Activated T-helper 17 cell treated with anti-CD3 and anti-CD28 coated beads, Interleukin-2, amount 50 U/mL, for 72 hours (primary cell): ENCODE measurements around the gene PROSER2. TPM values are rescaled to one million over a fixed set of nuclear protein-coding genes. Genes with fewer than 3 reads are reported as not detected.
"Not testable (repeated sequence)": the region's sequence is repeated elsewhere in the genome, so short reads cannot be mapped to it uniquely, and the experiment has no call there.

Experiments used
- ATAC-seq: fragments of 150-1000 bp; cut with Tn5 transposase; replicated peaks from 2 replicates; pipeline ENCODE4 v1.10.0; 2021; ENCODE audit warnings: mild to moderate bottlenecking, moderate library complexity
- H3K27ac Mint-ChIP-seq: one replicate; pipeline ENCODE4 v1.8.0; 2022; ENCODE audit warnings: mixed read lengths
- H3K27me3 Mint-ChIP-seq: one replicate; pipeline ENCODE4 v1.8.0; 2022; ENCODE audit warnings: mixed read lengths
- H3K36me3 Mint-ChIP-seq: one replicate; pipeline ENCODE4 v1.8.0; 2022; ENCODE audit warnings: low read depth, mild to moderate bottlenecking, mixed read lengths
- H3K4me1 Mint-ChIP-seq: one replicate; pipeline ENCODE4 v1.8.0; 2022; ENCODE audit warnings: mixed read lengths
- H3K4me3 Mint-ChIP-seq: one replicate; pipeline ENCODE4 v1.8.0; 2022; ENCODE audit warnings: mild to moderate bottlenecking, mixed read lengths
- H3K9me3 Mint-ChIP-seq: one replicate; pipeline ENCODE4 v1.8.0; 2022; ENCODE audit warnings: mixed read lengths
- total RNA-seq, 2 donors: library from RNA; stranded (reverse); gene quantifications; one replicate each; pipeline ENCODE4 v1.2.3, GENCODE V29; 2022

Gene PROSER2
- total RNA-seq, 2 donors from 2014 or later, result 0.37 to 1.6 TPM

DNA sequence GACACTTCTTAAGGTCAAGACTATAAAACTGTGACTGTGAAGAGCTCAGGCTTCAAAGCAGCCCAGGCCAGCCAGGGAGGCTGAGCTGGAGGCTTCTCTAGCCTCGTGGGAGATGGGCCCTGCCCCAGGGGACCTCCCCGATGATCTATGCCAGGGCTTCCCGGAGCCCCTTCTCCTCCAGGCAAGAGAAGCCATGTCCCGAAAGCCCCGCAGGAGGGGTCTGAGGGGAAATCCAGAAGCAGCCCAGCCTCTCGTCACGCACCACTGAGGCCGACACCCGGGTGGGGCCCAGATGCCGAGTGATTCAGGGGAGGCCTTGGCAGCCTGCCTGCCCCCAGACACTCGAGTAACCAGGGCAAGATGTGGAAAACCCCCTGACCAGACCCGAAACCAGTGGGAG is 63.7 kb downstream of the PROSER2 start:
- no peaks in the 10 kb centered on the region for H3K36me3 Mint-ChIP-seq
- H3K4me1 Mint-ChIP-seq, result peaks cover 10% of the 10 kb centered on the region
- H3K9me3 Mint-ChIP-seq, result no peaks in the 10 kb centered on the region
- H3K27me3 Mint-ChIP-seq, result no peaks in the 10 kb centered on the region
- no peak overlapping the region for H3K27ac Mint-ChIP-seq
- H3K4me3 Mint-ChIP-seq, result no peak overlapping the region
- ATAC-seq, result no peak

DNA sequence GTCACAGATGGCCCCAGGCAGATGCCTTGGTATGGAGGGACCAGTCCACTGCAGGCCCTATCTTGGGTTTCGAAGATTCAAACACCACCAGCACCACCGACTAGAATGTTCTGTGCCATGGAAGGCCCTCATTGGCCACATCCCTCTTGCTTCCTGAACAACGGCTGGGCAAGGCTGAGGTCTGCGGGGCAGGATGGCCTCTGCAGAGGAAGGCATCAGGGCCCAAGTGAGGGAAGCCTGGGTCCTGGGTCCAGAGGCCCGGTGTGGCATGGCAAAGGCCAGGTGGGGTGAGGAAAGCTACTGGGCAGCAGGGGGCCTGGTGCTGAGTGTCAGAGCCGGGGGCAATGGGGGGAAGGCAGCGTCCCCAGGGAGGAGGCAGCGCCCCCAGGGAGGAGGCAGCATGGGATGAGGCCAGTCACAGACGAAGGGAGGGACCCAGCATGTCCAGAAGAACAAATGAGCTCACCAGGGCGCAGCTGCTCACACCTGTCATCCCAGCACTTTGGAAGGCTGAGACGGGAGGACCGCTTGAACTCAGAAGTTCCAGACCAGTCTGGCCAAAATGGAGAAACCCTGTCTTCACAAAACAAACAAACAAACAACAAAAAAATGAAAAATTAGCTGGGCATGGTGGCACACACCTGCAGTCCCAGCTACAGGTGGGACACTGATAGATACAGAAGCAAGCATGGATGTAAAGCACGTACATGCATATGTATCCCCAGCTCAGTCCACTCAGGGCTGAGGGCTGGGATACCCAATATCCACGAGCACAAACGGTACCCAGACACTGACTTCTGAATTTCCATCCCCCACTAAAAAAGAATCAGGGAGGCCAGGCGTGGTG is 64.4 kb downstream of the PROSER2 start:
- no peaks in the 10 kb centered on the region for H3K36me3 Mint-ChIP-seq
- no peak for ATAC-seq
- H3K27me3 Mint-ChIP-seq, result no peaks in the 10 kb centered on the region
- H3K4me1 Mint-ChIP-seq, result peaks cover 3% of the 10 kb centered on the region
- no peak overlapping the region for H3K27ac Mint-ChIP-seq
- H3K4me3 Mint-ChIP-seq, result no peak overlapping the region
- H3K9me3 Mint-ChIP-seq, result no peaks in the 10 kb centered on the region

DNA sequence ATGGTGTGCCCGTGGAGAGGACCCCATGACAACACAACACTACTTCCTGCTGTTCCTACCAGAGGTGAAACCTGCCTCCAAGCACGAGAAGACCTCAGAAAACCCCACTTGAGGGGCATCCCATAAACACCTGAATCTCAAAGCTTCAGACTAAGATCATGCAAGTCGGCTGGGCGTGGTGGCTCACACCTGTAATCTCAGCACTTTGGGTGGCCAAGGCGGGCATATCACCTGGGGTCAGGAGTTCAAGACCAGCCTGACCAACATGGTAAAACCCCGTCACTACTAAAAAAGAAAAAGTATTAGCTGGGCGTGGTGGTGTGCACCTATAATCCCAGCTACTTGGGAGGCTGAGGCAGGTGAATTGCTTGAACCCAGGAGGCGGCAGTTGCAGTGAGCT is 66.1 kb downstream of the PROSER2 start:
- not testable (repeated sequence) for H3K27ac Mint-ChIP-seq, H3K27me3 Mint-ChIP-seq, ATAC-seq, H3K4me1 Mint-ChIP-seq, H3K36me3 Mint-ChIP-seq, H3K9me3 Mint-ChIP-seq, H3K4me3 Mint-ChIP-seq

DNA sequence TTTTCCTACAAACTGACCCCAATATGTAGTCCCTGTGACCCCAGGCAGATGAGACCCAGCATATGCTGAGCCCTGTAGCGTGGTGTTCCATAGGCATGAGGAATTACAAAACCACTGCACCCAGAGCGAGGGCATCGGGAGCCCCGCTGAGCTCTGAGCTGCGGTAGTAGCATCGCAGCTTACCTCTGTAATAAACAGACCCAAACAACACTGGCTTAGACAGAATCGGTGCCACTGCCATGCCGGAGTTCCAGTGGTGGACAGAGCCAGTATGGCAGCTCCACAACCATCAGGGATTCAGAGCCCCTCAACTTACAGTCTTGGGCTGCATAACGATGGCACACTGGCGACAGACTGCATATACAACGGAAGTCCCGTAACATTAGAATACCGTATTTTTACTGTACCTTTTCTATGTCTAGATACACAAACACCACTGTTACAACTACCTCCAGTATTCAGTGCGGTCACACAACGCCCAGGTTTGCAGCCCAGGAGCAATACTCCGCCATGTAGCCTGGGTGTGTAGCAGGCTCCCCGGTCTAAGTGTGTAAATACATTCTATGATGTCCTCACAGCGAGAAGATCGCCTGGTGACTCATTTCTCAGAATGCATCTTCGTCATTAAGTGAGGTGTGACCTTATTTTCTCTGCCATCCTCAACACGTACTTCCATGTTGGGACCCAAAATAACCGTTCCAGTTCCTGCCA is 68.8 kb downstream of the PROSER2 start:
- Mint-ChIP-seq H3K27me3 (no peaks in the 10 kb centered on the region), H3K36me3 (no peaks in the 10 kb centered on the region), H3K27ac (no peak overlapping the region), H3K4me3 (no peak overlapping the region), H3K9me3 (no peaks in the 10 kb centered on the region), H3K4me1 (peaks cover 6% of the 10 kb centered on the region)
- ATAC-seq, result no peak

DNA sequence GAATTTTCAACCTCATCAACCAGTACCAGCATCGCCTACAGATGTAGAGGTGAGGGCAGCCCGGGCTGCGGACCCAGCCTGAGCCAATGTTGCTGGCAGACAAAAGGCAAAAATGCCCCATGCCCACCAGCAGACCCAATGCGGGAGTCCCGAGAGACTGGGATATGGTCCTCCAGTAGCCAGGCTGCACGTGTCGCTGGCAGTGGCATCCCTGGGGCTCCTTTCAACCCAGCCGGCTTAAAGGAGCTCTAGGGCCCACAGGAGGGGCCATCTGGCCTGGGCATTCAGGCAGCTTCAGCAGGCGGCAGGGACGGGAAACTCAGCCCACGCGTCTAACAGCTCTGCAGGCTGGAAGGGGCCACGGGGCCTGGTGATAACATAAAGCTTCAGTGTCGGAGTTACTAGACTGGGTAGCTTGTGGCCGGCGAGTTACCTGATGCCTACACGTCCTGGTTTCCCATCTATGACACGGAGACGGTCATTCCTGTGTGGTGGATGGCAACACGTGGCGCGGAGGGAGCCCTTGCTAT is 70.7 kb downstream of the PROSER2 start:
- Mint-ChIP-seq H3K27ac (no peak overlapping the region), H3K36me3 (no peaks in the 10 kb centered on the region), H3K27me3 (no peaks in the 10 kb centered on the region), H3K4me3 (no peak overlapping the region), H3K4me1 (peaks cover 6% of the 10 kb centered on the region), H3K9me3 (no peaks in the 10 kb centered on the region)
- ATAC-seq, result no peak

DNA sequence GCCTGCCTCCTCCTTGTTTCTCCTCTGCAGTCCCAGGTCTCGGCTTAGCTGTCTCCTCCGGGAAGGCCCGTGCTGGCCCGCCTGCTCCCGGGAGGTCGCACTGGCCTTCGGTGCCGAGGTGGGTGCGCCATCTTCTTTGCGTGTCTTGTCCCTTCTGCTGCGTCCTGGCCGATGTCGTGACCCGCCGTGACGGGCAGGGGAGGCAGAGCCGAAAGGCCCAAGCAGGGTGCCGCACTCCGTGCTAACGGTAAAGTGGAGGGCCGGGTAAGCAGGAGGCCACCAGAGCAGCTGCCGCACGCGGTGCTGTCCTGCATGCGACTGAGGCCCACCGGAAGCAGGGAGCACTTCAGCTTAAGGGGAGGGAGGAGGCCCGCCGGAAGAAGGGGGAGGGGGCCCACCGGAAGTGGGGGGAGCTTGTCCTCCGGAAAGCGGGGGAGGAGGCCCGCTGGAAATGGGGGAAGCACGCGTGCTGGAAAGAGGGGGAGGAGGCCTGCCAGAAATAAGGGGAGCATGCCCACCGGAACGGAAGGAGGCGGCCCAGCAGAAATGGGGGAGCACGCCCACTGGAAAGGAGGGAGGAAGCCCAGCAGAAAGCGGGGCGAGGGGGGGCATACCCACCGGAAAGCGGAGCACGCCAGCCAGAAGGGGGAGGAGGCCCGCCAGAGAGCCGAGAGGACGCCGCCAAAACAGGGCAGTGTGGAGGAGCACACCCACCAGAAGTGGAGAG is 71.4 kb downstream of the PROSER2 start:
- Mint-ChIP-seq H3K27me3 (no peaks in the 10 kb centered on the region), H3K9me3 (no peaks in the 10 kb centered on the region), H3K4me3 (no peak overlapping the region), H3K36me3 (no peaks in the 10 kb centered on the region), H3K4me1 (peaks cover 6% of the 10 kb centered on the region), H3K27ac (no peak overlapping the region)
- ATAC-seq, result no peak

DNA sequence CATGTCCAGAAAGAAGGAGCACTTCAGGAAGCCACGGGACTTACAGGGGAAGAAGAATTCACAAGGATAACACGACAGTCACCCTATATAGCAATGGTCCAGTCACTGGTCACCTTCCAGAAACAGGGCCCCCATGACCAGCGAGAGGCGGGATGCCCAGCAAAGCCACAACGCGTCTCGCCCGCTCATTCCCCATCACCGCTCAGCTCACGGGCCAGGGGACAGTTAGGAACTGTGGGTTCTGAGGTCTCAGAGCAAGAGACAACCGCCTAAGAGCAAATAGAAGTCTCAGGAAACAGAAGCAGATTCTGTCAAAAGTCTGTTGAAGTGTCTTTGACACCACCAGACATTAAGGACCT is 71.9 kb downstream of the PROSER2 start:
- H3K4me1 Mint-ChIP-seq, result peaks cover 6% of the 10 kb centered on the region
- no peaks in the 10 kb centered on the region for H3K27me3 Mint-ChIP-seq
- H3K27ac Mint-ChIP-seq, result no peak overlapping the region
- H3K4me3 Mint-ChIP-seq, result no peak overlapping the region
- no peaks in the 10 kb centered on the region for H3K9me3 Mint-ChIP-seq
- no peaks in the 10 kb centered on the region for H3K36me3 Mint-ChIP-seq
- no peak for ATAC-seq

DNA sequence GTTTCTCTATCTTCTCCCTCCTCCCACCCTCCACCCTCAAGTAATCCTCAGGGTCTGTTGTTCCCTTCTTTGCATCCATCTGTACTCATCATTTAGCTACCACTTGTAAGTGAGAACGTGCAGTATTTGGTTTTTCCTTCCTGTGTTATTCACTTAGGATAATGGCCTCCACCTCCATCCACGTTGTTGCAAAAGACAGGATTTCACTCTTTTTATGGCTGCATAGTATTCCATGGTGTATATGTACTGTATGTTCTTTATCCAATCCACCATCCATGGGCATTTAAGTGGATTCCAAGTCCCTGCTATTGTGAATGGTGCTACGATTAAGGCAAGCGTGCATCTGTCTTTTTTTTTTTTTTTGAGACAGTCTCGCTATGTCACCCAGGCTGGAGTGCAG is 72.4 kb downstream of the PROSER2 start:
- ATAC-seq, result no peak
- H3K27me3 Mint-ChIP-seq, result no peaks in the 10 kb centered on the region
- no peak overlapping the region for H3K27ac Mint-ChIP-seq
- H3K4me3 Mint-ChIP-seq, result no peak overlapping the region
- no peaks in the 10 kb centered on the region for H3K36me3 Mint-ChIP-seq
- no peaks in the 10 kb centered on the region for H3K9me3 Mint-ChIP-seq
- H3K4me1 Mint-ChIP-seq, result peaks cover 6% of the 10 kb centered on the region

DNA sequence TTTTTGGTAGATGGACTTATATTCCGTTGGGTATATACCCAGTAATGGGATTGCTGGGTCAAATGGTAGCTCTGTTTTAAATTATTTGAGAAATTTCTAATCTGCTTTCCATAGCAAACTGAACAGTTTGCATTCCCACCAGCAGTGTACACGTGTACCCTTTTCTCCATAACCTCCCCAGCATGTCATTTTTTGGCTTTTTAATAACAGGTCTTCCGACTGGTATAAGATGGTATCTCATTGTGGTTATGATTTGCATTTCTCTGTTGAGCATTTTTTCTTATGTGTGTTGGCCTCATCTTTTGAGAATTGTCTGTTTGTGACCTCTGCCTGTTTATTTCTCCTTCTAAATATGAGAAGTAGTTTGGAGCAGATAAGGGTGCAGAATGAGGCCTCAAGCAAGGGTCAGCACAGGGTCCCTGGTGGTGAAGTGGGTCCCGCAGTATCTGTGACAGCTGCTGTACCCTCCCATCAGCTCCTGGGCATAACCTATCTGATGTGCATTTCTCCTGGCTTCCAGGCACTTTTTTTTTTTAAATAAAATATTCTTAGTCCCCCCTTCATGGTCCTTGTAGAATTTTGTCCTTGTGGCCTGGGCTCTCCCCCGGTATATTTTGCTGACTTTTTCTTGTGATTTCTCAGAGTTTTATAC is 73.5 kb downstream of the PROSER2 start:
- no peak for ATAC-seq
- H3K36me3 Mint-ChIP-seq, result no peaks in the 10 kb centered on the region
- H3K9me3 Mint-ChIP-seq, result no peaks in the 10 kb centered on the region
- H3K4me3 Mint-ChIP-seq, result no peak overlapping the region
- peaks cover 6% of the 10 kb centered on the region for H3K4me1 Mint-ChIP-seq
- H3K27ac Mint-ChIP-seq, result no peak overlapping the region
- no peaks in the 10 kb centered on the region for H3K27me3 Mint-ChIP-seq

DNA sequence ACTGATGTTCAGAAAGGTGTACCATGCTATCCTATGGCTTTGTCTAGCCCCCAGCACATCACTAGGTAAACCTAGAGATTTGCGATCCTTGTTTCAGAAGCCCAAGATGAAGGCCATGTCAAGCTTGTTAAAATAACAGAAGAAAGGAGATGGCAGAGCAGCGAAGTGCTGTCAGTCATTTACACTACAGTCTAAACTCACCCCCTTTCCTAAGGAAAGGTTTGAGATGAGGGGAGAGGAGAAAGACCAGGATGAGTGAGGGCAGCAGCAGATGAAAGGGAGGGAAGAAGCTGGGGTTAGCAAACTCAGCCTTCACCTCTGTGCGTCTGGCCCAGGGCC is 74.8 kb downstream of the PROSER2 start:
- H3K4me1 Mint-ChIP-seq, result peaks cover 6% of the 10 kb centered on the region
- ATAC-seq, result no peak
- H3K36me3 Mint-ChIP-seq, result no peaks in the 10 kb centered on the region
- H3K9me3 Mint-ChIP-seq, result no peaks in the 10 kb centered on the region
- peak overlapping the region; percentile 6 for H3K27ac Mint-ChIP-seq
- peaks cover 6% of the 10 kb centered on the region for H3K27me3 Mint-ChIP-seq
- no peak overlapping the region for H3K4me3 Mint-ChIP-seq

DNA sequence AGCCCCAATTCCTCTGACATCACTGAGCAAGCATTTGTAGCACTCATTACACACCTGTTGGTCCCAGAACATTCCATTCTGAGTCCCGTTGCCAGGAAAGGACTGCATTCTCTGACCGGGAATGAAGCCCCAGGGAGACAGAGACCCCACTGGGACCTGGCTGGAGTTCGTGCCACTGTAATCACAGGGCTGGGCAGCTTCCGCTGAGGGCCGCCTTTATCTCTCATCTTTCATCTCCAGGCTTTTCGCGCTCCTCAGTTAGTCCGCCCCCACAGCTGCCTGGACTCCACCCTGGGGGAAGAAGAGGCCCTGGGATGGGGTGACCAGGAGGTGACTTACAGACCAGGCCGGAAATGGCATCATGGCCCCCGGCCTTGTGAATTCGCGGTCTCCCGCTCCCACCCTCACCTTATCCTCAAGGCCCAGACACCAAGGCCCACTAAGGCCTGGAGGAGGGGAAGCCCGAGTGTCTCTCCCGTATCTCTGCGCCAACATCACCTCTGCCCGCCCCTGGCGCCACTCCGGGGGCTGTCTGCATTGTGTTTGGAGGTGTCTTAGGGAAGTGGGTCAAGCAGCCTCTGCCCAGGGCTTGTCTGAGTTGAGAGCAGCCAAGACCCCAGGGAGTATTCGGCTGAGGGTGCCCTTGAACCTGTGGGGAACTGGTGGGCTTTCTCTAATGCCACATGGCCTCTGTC is 75.4 kb downstream of the PROSER2 start:
- Mint-ChIP-seq H3K27me3 (peaks cover 6% of the 10 kb centered on the region), H3K27ac (no peak overlapping the region), H3K36me3 (no peaks in the 10 kb centered on the region), H3K4me1 (peaks cover 6% of the 10 kb centered on the region), H3K4me3 (no peak overlapping the region), H3K9me3 (no peaks in the 10 kb centered on the region)
- ATAC-seq, result no peak

DNA sequence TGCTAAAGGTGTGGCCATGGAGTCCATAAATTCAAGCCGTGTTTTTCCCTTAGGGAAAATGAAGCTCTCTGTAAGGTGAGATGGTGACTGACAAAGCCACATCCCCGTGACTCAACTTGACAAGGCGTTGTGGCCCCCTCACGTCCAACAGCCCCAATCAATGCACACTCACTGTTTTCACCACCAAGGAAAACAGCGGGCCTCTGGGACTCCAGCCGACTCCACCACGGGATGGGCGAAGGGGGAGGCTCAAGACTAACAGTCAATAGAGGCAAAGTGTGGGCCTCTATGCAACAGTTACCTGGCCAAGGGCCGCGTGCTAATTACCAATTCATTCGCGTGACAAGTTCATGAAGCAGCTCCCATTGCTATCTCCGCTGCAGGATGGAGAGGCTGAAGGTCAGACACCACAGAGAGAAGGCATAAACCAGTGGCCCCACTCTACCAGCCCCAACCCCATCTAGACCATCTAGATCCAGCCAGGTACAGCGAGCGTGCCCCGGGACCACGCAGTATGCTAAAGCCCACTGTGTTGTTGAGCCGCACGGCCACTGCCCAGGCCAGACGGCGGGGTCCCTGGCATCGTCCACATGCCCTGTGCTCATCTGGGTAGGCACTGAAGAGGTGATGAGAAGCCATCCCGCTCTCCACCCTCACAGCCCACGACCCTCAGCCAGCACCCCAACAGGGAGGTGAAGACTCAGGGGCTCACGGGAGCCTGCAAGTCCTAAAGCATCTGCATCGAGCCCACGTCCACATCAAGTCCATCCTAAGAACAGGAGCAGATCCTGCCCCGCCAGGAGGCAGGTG is 76.1 kb downstream of the PROSER2 start:
- peaks cover 6% of the 10 kb centered on the region for H3K27me3 Mint-ChIP-seq
- no peak overlapping the region for H3K27ac Mint-ChIP-seq
- no peaks in the 10 kb centered on the region for H3K36me3 Mint-ChIP-seq
- H3K4me1 Mint-ChIP-seq, result peaks cover 6% of the 10 kb centered on the region
- H3K9me3 Mint-ChIP-seq, result no peaks in the 10 kb centered on the region
- ATAC-seq, result no peak
- no peak overlapping the region for H3K4me3 Mint-ChIP-seq

DNA sequence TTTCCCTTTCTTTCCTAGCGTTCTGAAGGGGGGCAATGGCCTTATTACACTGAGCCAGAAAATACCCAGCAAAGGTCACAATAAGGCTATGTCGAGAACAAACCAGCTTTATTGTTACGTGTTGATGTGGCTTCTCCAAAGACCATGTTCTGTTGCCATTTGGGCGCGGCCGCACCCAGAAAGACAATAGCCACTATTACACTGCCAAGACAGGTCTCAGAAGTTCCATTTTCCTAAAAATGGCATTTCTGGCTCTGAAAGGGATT is 77.8 kb downstream of the PROSER2 start:
- H3K4me3 Mint-ChIP-seq, result no peak overlapping the region
- no peak overlapping the region for H3K27ac Mint-ChIP-seq
- peaks cover 6% of the 10 kb centered on the region for H3K27me3 Mint-ChIP-seq
- ATAC-seq, result no peak
- H3K4me1 Mint-ChIP-seq, result peaks cover 6% of the 10 kb centered on the region
- no peaks in the 10 kb centered on the region for H3K36me3 Mint-ChIP-seq
- H3K9me3 Mint-ChIP-seq, result no peaks in the 10 kb centered on the region
